ENCODE data around the gene TMEM169.

DNA sequence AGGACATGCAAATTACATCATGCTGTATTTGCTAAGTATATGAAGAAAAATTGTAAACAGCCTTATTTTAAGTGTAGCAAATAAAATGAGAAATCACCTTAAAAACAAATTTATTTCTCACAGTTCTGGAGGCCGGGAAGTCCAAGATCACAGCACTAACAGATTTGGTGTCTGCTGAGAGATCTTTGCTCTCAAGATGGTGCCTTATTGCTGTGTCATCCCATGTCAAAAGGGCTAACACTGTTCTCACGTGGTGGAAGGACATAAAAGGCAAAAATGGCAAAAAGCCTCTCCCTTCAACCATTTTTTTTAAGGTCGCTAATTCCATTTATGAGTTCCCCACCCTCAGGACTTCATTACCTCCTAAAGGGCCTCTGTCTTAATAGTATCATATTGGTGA, 39.5 kb downstream of the TMEM169 start:
- TF ChIP-seq, protein P1, sequence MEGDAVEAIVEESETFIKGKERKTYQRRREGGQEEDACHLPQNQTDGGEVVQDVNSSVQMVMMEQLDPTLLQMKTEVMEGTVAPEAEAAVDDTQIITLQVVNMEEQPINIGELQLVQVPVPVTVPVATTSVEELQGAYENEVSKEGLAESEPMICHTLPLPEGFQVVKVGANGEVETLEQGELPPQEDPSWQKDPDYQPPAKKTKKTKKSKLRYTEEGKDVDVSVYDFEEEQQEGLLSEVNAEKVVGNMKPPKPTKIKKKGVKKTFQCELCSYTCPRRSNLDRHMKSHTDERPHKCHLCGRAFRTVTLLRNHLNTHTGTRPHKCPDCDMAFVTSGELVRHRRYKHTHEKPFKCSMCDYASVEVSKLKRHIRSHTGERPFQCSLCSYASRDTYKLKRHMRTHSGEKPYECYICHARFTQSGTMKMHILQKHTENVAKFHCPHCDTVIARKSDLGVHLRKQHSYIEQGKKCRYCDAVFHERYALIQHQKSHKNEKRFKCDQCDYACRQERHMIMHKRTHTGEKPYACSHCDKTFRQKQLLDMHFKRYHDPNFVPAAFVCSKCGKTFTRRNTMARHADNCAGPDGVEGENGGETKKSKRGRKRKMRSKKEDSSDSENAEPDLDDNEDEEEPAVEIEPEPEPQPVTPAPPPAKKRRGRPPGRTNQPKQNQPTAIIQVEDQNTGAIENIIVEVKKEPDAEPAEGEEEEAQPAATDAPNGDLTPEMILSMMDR (IDR thresholded peaks at IDR 0.05; ENCODE audit: low read depth, low read length, missing input control) = no peak
- TF ChIP-seq GABPA (IDR thresholded peaks at IDR 0.05 in 1 of 2, conservative IDR thresholded peaks at IDR 0.05 in 1 of 2) (no peak), EGR1 (IDR thresholded peaks at IDR 0.05; ENCODE audit: low read depth in 2 of 2) (no peak), JUND (IDR thresholded peaks at IDR 0.05) (no peak), YY1 (IDR thresholded peaks at IDR 0.05) (no peak), RAD21 (IDR thresholded peaks at IDR 0.05) (no peak)
- TF ChIP-seq, protein P2, sequence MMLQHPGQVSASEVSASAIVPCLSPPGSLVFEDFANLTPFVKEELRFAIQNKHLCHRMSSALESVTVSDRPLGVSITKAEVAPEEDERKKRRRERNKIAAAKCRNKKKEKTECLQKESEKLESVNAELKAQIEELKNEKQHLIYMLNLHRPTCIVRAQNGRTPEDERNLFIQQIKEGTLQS (IDR thresholded peaks at IDR 0.05) = no peak
- TF ChIP-seq, protein P3, sequence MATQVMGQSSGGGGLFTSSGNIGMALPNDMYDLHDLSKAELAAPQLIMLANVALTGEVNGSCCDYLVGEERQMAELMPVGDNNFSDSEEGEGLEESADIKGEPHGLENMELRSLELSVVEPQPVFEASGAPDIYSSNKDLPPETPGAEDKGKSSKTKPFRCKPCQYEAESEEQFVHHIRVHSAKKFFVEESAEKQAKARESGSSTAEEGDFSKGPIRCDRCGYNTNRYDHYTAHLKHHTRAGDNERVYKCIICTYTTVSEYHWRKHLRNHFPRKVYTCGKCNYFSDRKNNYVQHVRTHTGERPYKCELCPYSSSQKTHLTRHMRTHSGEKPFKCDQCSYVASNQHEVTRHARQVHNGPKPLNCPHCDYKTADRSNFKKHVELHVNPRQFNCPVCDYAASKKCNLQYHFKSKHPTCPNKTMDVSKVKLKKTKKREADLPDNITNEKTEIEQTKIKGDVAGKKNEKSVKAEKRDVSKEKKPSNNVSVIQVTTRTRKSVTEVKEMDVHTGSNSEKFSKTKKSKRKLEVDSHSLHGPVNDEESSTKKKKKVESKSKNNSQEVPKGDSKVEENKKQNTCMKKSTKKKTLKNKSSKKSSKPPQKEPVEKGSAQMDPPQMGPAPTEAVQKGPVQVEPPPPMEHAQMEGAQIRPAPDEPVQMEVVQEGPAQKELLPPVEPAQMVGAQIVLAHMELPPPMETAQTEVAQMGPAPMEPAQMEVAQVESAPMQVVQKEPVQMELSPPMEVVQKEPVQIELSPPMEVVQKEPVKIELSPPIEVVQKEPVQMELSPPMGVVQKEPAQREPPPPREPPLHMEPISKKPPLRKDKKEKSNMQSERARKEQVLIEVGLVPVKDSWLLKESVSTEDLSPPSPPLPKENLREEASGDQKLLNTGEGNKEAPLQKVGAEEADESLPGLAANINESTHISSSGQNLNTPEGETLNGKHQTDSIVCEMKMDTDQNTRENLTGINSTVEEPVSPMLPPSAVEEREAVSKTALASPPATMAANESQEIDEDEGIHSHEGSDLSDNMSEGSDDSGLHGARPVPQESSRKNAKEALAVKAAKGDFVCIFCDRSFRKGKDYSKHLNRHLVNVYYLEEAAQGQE (IDR thresholded peaks at IDR 0.05) = no peak
